ENCODE measurements around the gene BRSK2. TPM values are rescaled to one million over a fixed set of nuclear protein-coding genes. Genes with fewer than 3 reads are reported as not detected.

Gene BRSK2
- total and polyA plus RNA-seq, 4 donors: 0.35 to 0.56 (median 0.52) TPM

DNA sequence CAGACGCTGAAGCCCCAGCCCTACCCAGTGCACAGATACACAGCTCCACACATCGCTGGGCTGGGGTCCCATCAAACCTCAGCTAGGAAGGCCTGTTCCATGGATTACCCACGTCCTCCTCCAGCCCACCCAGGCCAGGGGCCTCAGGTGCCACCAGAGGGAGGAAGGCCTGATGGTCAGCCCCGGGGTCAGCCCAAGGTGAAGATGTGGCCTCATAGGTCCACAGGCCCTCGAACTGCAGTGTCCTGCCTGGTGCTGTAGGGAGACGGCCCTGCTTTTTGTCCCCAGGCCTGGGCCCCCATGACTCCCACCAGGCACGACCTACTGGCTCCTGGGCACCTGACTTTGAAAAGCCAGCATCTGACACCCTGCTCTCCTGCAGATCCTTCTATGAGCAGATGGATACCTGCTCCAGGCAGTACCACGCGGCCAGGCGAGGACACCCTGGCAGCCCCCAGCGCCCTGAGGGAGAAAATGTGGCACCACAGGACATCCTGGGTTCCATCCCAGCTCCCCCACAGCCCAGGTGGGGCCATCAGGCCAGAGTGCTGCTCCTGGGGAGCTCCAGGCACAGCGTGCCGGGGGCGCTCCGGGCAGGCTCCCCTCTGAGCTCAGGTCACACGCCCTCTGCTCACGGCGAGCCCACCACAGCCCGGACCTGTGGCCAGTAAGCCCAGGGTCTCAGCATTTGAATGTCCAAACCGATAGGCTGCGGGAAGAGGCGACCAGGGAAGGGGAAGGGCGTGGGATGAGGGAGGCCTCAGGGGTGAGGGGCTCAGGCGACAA lies 112.6 kb downstream of the BRSK2 start:
- WGBS, 2 donors: 92 to 94% methylated on average over 24 of the region's 24 CpGs
- Histone ChIP-seq H3K9me3 (ENCODE audit: control insufficient read depth in 4 of 4, insufficient read depth in 3 of 4, low read length in 3 of 4) (no peaks in the 10 kb centered on the region), H3K4me3 (no peak overlapping the region), H3K36me3 (ENCODE audit: control insufficient read depth in 4 of 4, insufficient read depth in 4 of 4, low read length in 4 of 4) (peaks cover 0 to 4% (median 0%) of the 10 kb centered on the region in 4 donors), H3K27me3 (ENCODE audit: control insufficient read depth in 3 of 3, insufficient read depth in 3 of 3, low read length in 2 of 3) (no peaks in the 10 kb centered on the region), H3K4me1 (ENCODE audit: control insufficient read depth in 5 of 5, insufficient read depth in 5 of 5, low read length in 5 of 5) (peaks cover 0 to 41% (median 15%) of the 10 kb centered on the region in 5 donors), H3K9ac (ENCODE audit: insufficient read depth in 1 of 2, low read length in 2 of 2) (no peak overlapping the region), H3K27ac (ENCODE audit: low read depth in 1 of 2, low read length in 1 of 2) (no peak overlapping the region)
- TF ChIP-seq, protein P1, sequence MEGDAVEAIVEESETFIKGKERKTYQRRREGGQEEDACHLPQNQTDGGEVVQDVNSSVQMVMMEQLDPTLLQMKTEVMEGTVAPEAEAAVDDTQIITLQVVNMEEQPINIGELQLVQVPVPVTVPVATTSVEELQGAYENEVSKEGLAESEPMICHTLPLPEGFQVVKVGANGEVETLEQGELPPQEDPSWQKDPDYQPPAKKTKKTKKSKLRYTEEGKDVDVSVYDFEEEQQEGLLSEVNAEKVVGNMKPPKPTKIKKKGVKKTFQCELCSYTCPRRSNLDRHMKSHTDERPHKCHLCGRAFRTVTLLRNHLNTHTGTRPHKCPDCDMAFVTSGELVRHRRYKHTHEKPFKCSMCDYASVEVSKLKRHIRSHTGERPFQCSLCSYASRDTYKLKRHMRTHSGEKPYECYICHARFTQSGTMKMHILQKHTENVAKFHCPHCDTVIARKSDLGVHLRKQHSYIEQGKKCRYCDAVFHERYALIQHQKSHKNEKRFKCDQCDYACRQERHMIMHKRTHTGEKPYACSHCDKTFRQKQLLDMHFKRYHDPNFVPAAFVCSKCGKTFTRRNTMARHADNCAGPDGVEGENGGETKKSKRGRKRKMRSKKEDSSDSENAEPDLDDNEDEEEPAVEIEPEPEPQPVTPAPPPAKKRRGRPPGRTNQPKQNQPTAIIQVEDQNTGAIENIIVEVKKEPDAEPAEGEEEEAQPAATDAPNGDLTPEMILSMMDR (IDR thresholded peaks at IDR 0.05; ENCODE audit: control extremely low read depth, extremely low read depth): no peak
- no peak for DNase-seq
- no peak for ATAC-seq (ENCODE audit: insufficient read depth, low FRiP score)

- peaks cover 0 to 48% (median 22%) of the 10 kb centered on the region in 5 donors for H3K4me1 ChIP-seq (ENCODE audit: control insufficient read depth in 5 of 5, insufficient read depth in 5 of 5, low read length in 5 of 5)
- no peaks in the 10 kb centered on the region for H3K27me3 ChIP-seq (ENCODE audit: control insufficient read depth in 3 of 3, insufficient read depth in 3 of 3, low read length in 2 of 3)
- DNase-seq (peak; percentile 61 to 74 (median 62)), ATAC-seq (ENCODE audit: insufficient read depth, low FRiP score) (no peak)
- 66 to 77% methylated on average over 20 of the region's 20 CpGs for WGBS, 2 donors
- no peak overlapping the region for H3K4me3 ChIP-seq
- H3K9me3 ChIP-seq (ENCODE audit: control insufficient read depth in 4 of 4, insufficient read depth in 3 of 4, low read length in 3 of 4): no peaks in the 10 kb centered on the region
- peaks cover 0 to 4% (median 0%) of the 10 kb centered on the region in 4 donors for H3K36me3 ChIP-seq (ENCODE audit: control insufficient read depth in 4 of 4, insufficient read depth in 4 of 4, low read length in 4 of 4)
- TF ChIP-seq, protein P1 (IDR thresholded peaks at IDR 0.05; ENCODE audit: control extremely low read depth, extremely low read depth): no peak
- H3K27ac ChIP-seq (ENCODE audit: low read depth in 1 of 2, low read length in 1 of 2): peak overlapping the region in 1 of 2 donors; percentile 9
- no peak overlapping the region for H3K9ac ChIP-seq (ENCODE audit: insufficient read depth in 1 of 2, low read length in 2 of 2)
These were observed 113.4 kb downstream of the BRSK2 start for GRCh38 chr11:1502954-1503707.

DNA sequence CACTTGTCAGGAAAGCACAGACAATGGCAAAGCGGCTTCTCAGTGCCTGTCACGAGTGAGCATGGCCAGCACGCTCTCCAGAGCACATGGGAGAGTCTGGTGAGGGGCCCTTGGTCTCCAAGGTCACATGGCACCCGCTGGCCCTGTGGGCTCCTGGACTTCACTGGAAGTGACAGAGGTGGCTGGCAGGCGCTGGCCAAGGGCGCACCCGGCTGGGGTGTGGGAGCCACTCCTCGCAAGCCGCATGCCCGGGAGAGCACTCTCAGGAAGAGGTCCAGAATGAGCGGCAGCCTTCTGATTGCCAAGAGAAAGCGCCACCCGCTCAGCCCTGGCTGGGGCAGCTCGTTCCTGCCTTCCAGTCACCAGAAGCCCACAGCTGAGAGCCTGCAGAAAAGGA lies 114.0 kb downstream of the BRSK2 start:
- Histone ChIP-seq H3K27me3 (ENCODE audit: control insufficient read depth in 3 of 3, insufficient read depth in 3 of 3, low read length in 2 of 3) (no peaks in the 10 kb centered on the region), H3K9ac (ENCODE audit: insufficient read depth in 1 of 2, low read length in 2 of 2) (no peak overlapping the region), H3K4me1 (ENCODE audit: control insufficient read depth in 5 of 5, insufficient read depth in 5 of 5, low read length in 5 of 5) (peaks cover 0 to 51% (median 24%) of the 10 kb centered on the region in 5 donors), H3K4me3 (no peak overlapping the region), H3K9me3 (ENCODE audit: control insufficient read depth in 4 of 4, insufficient read depth in 3 of 4, low read length in 3 of 4) (no peaks in the 10 kb centered on the region), H3K27ac (ENCODE audit: low read depth in 1 of 2, low read length in 1 of 2) (peak overlapping the region in 1 of 2 donors; percentile 17), H3K36me3 (ENCODE audit: control insufficient read depth in 4 of 4, insufficient read depth in 4 of 4, low read length in 4 of 4) (peaks cover 0 to 4% (median 0%) of the 10 kb centered on the region in 4 donors)
- TF ChIP-seq, protein P1 (IDR thresholded peaks at IDR 0.05; ENCODE audit: control extremely low read depth, extremely low read depth): no peak
- WGBS, 2 donors: 52 to 73% methylated on average over 14 of the region's 14 CpGs
- no peak for DNase-seq
- peak; percentile 13 for ATAC-seq (ENCODE audit: insufficient read depth, low FRiP score)

Measured in lung (tissue), 12 donors.